Stimulated activated naive CD8-positive, alpha-beta T cell treated with anti-CD3 and anti-CD28 coated beads, Interleukin-15, Interleukin-2, amounts not matched to agents 100 ng/mL and 50 ng/mL, for 24 hours (primary cell): Measurements from ENCODE around the gene TRPT1.

ENCODE experiments used
- H3K27ac Mint-ChIP-seq: one replicate; pipeline ENCODE4 v1.8.0; 2021; ENCODE audit warnings: mild to moderate bottlenecking, mixed read lengths
- H3K27me3 Mint-ChIP-seq: one replicate; pipeline ENCODE4 v1.8.0; 2021; ENCODE audit warnings: mixed read lengths
- H3K36me3 Mint-ChIP-seq: one replicate; pipeline ENCODE4 v1.8.0; 2021; ENCODE audit warnings: low read depth, mixed read lengths
- H3K4me1 Mint-ChIP-seq: one replicate; pipeline ENCODE4 v1.8.0; 2021; ENCODE audit warnings: low read depth, mixed read lengths
- H3K4me3 Mint-ChIP-seq: one replicate; pipeline ENCODE4 v1.8.0; 2021; ENCODE audit warnings: mild to moderate bottlenecking, mixed read lengths
- H3K9me3 Mint-ChIP-seq: one replicate; pipeline ENCODE4 v1.8.0; 2021; ENCODE audit warnings: mixed read lengths

The TRPT1 gene

GRCh38 chr11:64176751-64177150, 49.2 kb downstream of the TRPT1 start:
- Mint-ChIP-seq H3K36me3 (peaks cover 9% of the 10 kb centered on the region), H3K27me3 (no peaks in the 10 kb centered on the region), H3K27ac (no peak overlapping the region), H3K4me3 (no peak overlapping the region), H3K9me3 (peaks cover 5% of the 10 kb centered on the region), H3K4me1 (peaks cover 18% of the 10 kb centered on the region)
